DOHH2 (cell line): ENCODE measurements around the gene GJA5.

Experiments used
- H3F3A ChIP-seq: fragments of 200-600 bp; sonication (generic), shearing (Covaris generic); 2 replicates; pipeline ENCODE4 v1.6.0; 2016; ENCODE audit warnings: antibody characterized with exemption, mild to moderate bottlenecking; ENCODE audit not compliant: control insufficient read depth, insufficient read depth
- H3K27ac ChIP-seq: fragments of 200-600 bp; sonication (generic); 2 replicates; pipeline ENCODE4 v1.5.1; 2014; ENCODE audit warnings: low read depth, mild to moderate bottlenecking, low read length, moderate library complexity
- H3K27me3 ChIP-seq: fragments of 200-600 bp; sonication (generic); 2 replicates; pipeline ENCODE4 v1.6.1; 2014; ENCODE audit warnings: mild to moderate bottlenecking, low read length, mixed read lengths; ENCODE audit not compliant: control insufficient read depth
- H3K36me3 ChIP-seq: fragments of 200-600 bp; sonication (generic); 2 replicates; pipeline ENCODE4 v1.6.1; 2014; ENCODE audit warnings: mild to moderate bottlenecking, low read length, moderate library complexity, mixed read lengths; ENCODE audit not compliant: control insufficient read depth
- H3K4me1 ChIP-seq: fragments of 200-600 bp; sonication (generic); 2 replicates; pipeline ENCODE4 v1.6.1; 2014; ENCODE audit warnings: mild to moderate bottlenecking, low read length, mixed read lengths; ENCODE audit not compliant: control insufficient read depth
- H3K4me2 ChIP-seq: fragments of 200-600 bp; sonication (generic); 2 replicates; pipeline ENCODE4 v1.6.0; 2014; ENCODE audit warnings: mild to moderate bottlenecking, low read length, moderate library complexity
- H3K4me3 ChIP-seq: fragments of 200-600 bp; sonication (generic); 2 replicates; pipeline ENCODE4 v1.5.1; 2014; ENCODE audit warnings: mild to moderate bottlenecking, low read length, mixed read lengths
- H3K79me2 ChIP-seq: fragments of 200-600 bp; sonication (generic); 2 replicates; pipeline ENCODE4 v1.6.1; 2014; ENCODE audit warnings: mild to moderate bottlenecking, low read length, mixed read lengths; ENCODE audit not compliant: control insufficient read depth
- H3K9me2 ChIP-seq: fragments of 200-600 bp; sonication (generic); replicated peaks from 2 replicates; pipeline ENCODE4 v1.6.1; 2014; ENCODE audit warnings: mild to moderate bottlenecking, low read length, mixed read lengths; ENCODE audit not compliant: control insufficient read depth
- H3K9me3 ChIP-seq: fragments of 200-600 bp; sonication (generic); 2 replicates; pipeline ENCODE4 v1.6.1; 2014; ENCODE audit warnings: antibody characterized with exemption, low read length, mixed read lengths; ENCODE audit not compliant: control insufficient read depth, insufficient read depth
- H4K20me1 ChIP-seq: fragments of 200-600 bp; sonication (generic); 2 replicates; pipeline ENCODE4 v1.6.0; 2014; ENCODE audit warnings: low read depth, mild to moderate bottlenecking, antibody characterized with exemption, low read length, moderate library complexity; ENCODE audit not compliant: control insufficient read depth, insufficient read depth
- EZH2phosphoT487 ChIP-seq: fragments of 200-600 bp; sonication (generic); IDR thresholded peaks from 2 replicates; pipeline ENCODE4 v1.6.1; 2017; ENCODE audit warnings: borderline replicate concordance, mild to moderate bottlenecking, antibody characterized with exemption, low read length, moderate library complexity, mixed read lengths
- TF ChIP-seq, protein P1 (sequence below): fragments of 200-600 bp; sonication (generic); IDR thresholded peaks from one replicate; pipeline ENCODE4 v1.5.1; 2014; ENCODE audit warnings: antibody characterized with exemption, mild to moderate bottlenecking, low read depth, low read length; ENCODE audit not compliant: poor library complexity, severe bottlenecking

The GJA5 gene

DNA sequence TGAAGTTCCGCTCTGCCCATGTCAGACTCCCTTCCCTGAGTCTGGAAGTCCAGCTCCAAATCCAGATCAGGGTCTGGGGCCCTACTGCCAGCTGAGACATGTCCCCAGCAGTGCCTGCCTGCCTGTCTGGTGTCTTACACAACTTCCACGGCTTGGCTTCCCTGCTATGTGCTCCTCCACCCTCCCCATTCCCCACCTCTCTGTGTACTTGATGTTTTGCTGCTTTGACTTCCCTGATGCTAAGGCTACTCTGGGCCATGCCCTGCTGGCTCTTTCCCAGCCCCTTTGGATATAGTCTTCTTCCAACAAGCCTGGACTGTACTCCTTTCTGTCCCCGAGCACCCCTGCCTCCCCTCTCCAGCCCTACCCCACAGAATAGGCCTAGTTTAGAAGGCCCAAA is 7.3 kb downstream of the GJA5 start:
- Histone ChIP-seq H3K4me2 (no peak overlapping the region), H3F3A (no peaks in the 10 kb centered on the region), H3K27me3 (peaks cover 4% of the 10 kb centered on the region; the same call in 1 of the 2 replicates), H3K27ac (no peak overlapping the region), H3K9me2 (no peaks in the 10 kb centered on the region), H3K79me2 (no peaks in the 10 kb centered on the region), H3K4me1 (no peaks in the 10 kb centered on the region), H3K4me3 (no peak overlapping the region), H3K36me3 (no peaks in the 10 kb centered on the region), H4K20me1 (no peaks in the 10 kb centered on the region), H3K9me3 (no peaks in the 10 kb centered on the region)
- TF ChIP-seq, protein P1, sequence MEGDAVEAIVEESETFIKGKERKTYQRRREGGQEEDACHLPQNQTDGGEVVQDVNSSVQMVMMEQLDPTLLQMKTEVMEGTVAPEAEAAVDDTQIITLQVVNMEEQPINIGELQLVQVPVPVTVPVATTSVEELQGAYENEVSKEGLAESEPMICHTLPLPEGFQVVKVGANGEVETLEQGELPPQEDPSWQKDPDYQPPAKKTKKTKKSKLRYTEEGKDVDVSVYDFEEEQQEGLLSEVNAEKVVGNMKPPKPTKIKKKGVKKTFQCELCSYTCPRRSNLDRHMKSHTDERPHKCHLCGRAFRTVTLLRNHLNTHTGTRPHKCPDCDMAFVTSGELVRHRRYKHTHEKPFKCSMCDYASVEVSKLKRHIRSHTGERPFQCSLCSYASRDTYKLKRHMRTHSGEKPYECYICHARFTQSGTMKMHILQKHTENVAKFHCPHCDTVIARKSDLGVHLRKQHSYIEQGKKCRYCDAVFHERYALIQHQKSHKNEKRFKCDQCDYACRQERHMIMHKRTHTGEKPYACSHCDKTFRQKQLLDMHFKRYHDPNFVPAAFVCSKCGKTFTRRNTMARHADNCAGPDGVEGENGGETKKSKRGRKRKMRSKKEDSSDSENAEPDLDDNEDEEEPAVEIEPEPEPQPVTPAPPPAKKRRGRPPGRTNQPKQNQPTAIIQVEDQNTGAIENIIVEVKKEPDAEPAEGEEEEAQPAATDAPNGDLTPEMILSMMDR, result no peak
- no peak for TF ChIP-seq EZH2phosphoT487

DNA sequence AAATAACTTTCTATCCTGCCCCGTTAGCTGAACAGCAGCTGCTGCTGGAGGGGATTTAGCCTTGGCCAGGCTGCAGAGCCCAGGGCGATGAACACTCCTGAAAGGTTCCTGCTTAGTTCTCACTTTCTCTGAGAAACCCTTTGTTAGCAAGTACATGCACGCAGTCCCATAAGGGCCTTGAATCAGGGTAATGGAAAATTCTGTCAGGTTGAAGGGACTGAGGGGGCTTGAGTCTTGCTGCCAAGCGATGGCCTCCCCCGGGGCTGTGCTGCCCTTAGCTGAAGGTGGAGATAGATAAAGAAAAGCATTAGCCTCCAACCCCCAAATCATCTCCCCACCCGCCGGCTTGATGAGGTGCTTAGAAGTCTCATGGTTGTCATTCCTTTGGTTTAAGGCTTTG is 7.9 kb downstream of the GJA5 start:
- Histone ChIP-seq H4K20me1 (no peaks in the 10 kb centered on the region), H3K36me3 (no peaks in the 10 kb centered on the region), H3K79me2 (no peaks in the 10 kb centered on the region), H3K27me3 (peaks cover 9% of the 10 kb centered on the region; the same call in 1 of the 2 replicates), H3F3A (no peaks in the 10 kb centered on the region), H3K4me3 (no peak overlapping the region), H3K9me2 (no peaks in the 10 kb centered on the region), H3K4me1 (no peaks in the 10 kb centered on the region), H3K27ac (no peak overlapping the region), H3K9me3 (no peaks in the 10 kb centered on the region), H3K4me2 (no peak overlapping the region)
- TF ChIP-seq, protein P1, result no peak
- TF ChIP-seq EZH2phosphoT487, result no peak

DNA sequence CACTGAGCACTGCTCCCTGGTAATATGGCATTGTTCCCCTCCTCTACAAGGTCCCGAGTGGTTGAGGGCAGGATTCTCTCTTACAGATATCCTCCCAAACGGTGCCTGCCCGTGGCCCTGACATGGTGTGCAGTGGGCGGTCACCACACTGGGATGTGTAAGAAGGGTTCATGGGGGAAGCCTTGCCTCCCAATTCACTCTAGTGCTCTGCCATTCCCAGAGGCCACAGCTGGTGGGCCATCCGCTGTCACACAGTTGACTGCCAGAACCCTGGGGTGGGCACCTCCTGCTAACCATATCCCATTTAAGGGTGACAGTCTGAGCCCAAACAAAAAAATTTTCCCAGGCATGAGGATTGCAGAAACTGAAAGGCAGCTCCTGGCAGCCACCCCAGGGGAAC is 9.1 kb downstream of the GJA5 start:
- H3K79me2 ChIP-seq, result no peaks in the 10 kb centered on the region
- no peak overlapping the region for H3K27ac ChIP-seq
- no peak overlapping the region for H3K4me3 ChIP-seq
- H3K27me3 ChIP-seq, result peaks cover 12% of the 10 kb centered on the region; the same call in 1 of the 2 replicates
- H3K9me2 ChIP-seq, result no peaks in the 10 kb centered on the region
- H3K4me1 ChIP-seq, result no peaks in the 10 kb centered on the region
- H4K20me1 ChIP-seq, result no peaks in the 10 kb centered on the region
- no peaks in the 10 kb centered on the region for H3K9me3 ChIP-seq
- TF ChIP-seq EZH2phosphoT487, result no peak
- TF ChIP-seq, protein P1, result no peak
- no peak overlapping the region for H3K4me2 ChIP-seq
- H3K36me3 ChIP-seq, result no peaks in the 10 kb centered on the region
- H3F3A ChIP-seq, result no peaks in the 10 kb centered on the region

DNA sequence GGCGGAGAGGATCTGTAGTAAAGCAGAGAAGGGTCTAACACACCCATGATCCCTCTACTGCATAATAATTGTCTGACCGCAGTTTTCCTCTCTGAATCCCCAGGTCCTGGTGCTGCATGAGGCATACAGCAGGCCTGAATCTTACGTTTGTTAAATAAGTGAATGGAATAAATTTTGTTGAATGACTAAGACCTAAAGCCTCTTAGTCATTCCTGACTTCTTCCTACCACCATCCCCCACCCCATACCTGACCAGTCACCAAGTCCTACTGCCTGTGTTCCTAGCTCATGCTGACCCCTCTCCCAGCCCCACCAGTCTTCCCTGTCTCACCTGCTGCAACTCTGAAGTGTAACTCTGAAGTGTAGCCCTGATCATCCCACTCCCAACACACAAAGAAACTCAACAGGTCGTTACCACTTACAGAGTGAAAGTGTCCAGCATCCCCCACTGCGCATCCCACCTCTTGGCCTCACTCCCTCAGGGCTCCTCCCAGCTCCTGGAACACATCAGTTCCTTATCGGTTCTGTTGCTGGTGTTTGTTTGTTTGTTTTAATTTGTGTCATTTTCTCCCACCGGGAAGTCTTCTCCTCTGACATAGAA is 9.7 kb downstream of the GJA5 start:
- no peak overlapping the region for H3K27ac ChIP-seq
- H3K4me3 ChIP-seq, result no peak overlapping the region
- H3K4me1 ChIP-seq, result no peaks in the 10 kb centered on the region
- H3K4me2 ChIP-seq, result no peak overlapping the region
- H3F3A ChIP-seq, result no peaks in the 10 kb centered on the region
- no peaks in the 10 kb centered on the region for H3K36me3 ChIP-seq
- no peaks in the 10 kb centered on the region for H4K20me1 ChIP-seq
- no peaks in the 10 kb centered on the region for H3K79me2 ChIP-seq
- no peaks in the 10 kb centered on the region for H3K9me2 ChIP-seq
- TF ChIP-seq, protein P1, result no peak
- TF ChIP-seq EZH2phosphoT487, result no peak
- peaks cover 12% of the 10 kb centered on the region; the same call in 1 of the 2 replicates for H3K27me3 ChIP-seq
- no peaks in the 10 kb centered on the region for H3K9me3 ChIP-seq
